ENCODE results near the gene TXNDC5. TPM values are rescaled to one million over a fixed set of nuclear protein-coding genes. Genes with fewer than 3 reads are reported as not detected.

The TXNDC5 gene
- total RNA-seq, 1 experiment from 2014 or later: 177 TPM

GRCh38 chr6:7848229-7848628 is 62.4 kb downstream of the TXNDC5 start:
- no peak for DNase-seq (ENCODE audit: low read depth, low spot score)
- no peak overlapping the region for H3K4me3 ChIP-seq (ENCODE audit: low read depth in 2 of 2, low read length in 2 of 2)
- no TSS peak for BruUV-seq (replicated peaks)
- peaks cover 20% of the 10 kb centered on the region; the same call in 1 of the 2 replicates for H3K9me3 ChIP-seq (ENCODE audit: control insufficient read depth, insufficient read depth, low read depth, low read length)
- TF ChIP-seq POLR2AphosphoS5 (IDR thresholded peaks at IDR 0.05; ENCODE audit: low read depth, low read length) (no peak), SIN3A (IDR thresholded peaks at IDR 0.05; ENCODE audit: borderline replicate concordance, insufficient read depth, low read depth, low read length) (no peak), CTCF (IDR thresholded peaks at IDR 0.05) (no peak), TCF7L2 (IDR thresholded peaks at IDR 0.05; ENCODE audit: low read depth, low read length) (no peak), REST (IDR thresholded peaks at IDR 0.05; ENCODE audit: insufficient read depth in 1 of 2, low read depth in 2 of 2, low read length in 1 of 2) (no peak)
- POLR2A ChIA-PET: no interaction called here
- no peak for ATAC-seq
- intact Hi-C loops (cut with micrococcal nuclease; ENCODE audit: unreplicated experiment): no loop called here
- in situ Hi-C loops (cut with HindIII; ENCODE audit: low pct_unique_long_range_greater_than_20kb, low sequenced_read_pairs): no loop called here
- H3K27ac ChIP-seq (ENCODE audit: low read length): no peak overlapping the region
- no peaks in the 10 kb centered on the region for H3K36me3 ChIP-seq (ENCODE audit: control insufficient read depth, insufficient read depth, low read length)
- H3K4me1 ChIP-seq (ENCODE audit: control insufficient read depth, insufficient read depth, low read length): no peaks in the 10 kb centered on the region
- H3K27me3 ChIP-seq (ENCODE audit: control insufficient read depth, insufficient read depth, low read length): no peaks in the 10 kb centered on the region
- CTCF ChIA-PET: no interaction called here

- in situ Hi-C loops (cut with HindIII; ENCODE audit: low pct_unique_long_range_greater_than_20kb, low sequenced_read_pairs) (no loop called here), intact Hi-C loops (cut with micrococcal nuclease; ENCODE audit: unreplicated experiment) (no loop called here)
- no peak for TF ChIP-seq REST (IDR thresholded peaks at IDR 0.05; ENCODE audit: insufficient read depth in 1 of 2, low read depth in 2 of 2, low read length in 1 of 2)
- ATAC-seq (no peak), DNase-seq (ENCODE audit: low read depth, low spot score) (no peak)
- no peak overlapping the region for H3K4me3 ChIP-seq (ENCODE audit: low read depth in 2 of 2, low read length in 2 of 2)
- POLR2A ChIA-PET: no interaction called here
- H3K27me3 ChIP-seq (ENCODE audit: control insufficient read depth, insufficient read depth, low read length): no peaks in the 10 kb centered on the region
- no peaks in the 10 kb centered on the region for H3K36me3 ChIP-seq (ENCODE audit: control insufficient read depth, insufficient read depth, low read length)
- CTCF ChIA-PET: no interaction called here
- H3K4me1 ChIP-seq (ENCODE audit: control insufficient read depth, insufficient read depth, low read length): no peaks in the 10 kb centered on the region
- peaks cover 20% of the 10 kb centered on the region; the same call in 1 of the 2 replicates for H3K9me3 ChIP-seq (ENCODE audit: control insufficient read depth, insufficient read depth, low read depth, low read length)
- no peak overlapping the region for H3K27ac ChIP-seq (ENCODE audit: low read length)
- BruUV-seq (replicated peaks): no TSS peak
Observed at GRCh38 chr6:7846966-7847818, 63.4 kb downstream of the TXNDC5 start.
